ENCODE measurements around the gene MORN4. TPM values are rescaled to one million over a fixed set of nuclear protein-coding genes. Genes with fewer than 3 reads are reported as not detected.

The MORN4 gene
- total and polyA plus RNA-seq, 7 donors, result 1.8 to 5.6 (median 3.9) TPM

DNA sequence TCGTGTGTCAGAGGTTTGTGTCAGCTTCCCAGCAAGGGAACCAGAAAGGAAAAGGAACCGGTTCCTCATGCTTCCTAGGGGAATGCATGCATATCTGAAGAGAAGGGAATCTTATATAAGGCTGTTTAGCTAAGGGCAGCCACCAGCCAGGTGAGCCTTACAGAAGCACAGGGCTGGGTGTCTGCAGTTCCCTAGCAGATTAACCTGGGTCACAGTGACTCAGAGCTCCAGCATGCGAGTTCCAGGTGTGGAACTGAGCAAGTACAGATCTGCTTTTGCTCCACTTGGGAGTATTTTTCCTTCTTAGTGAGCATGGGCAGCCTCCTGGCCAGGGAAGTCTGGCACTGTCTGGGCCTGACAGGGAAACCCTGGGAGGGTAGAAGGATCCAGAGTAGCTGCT is 61.7 kb downstream of the MORN4 start:
- H3K4me3 ChIP-seq, result peak overlapping the region; percentile 66
- intact Hi-C loops (cut with DNase I), result loop anchor here (1.0 to 5.0 kb wide), 2 partner anchors 36 to 41 kb away; no protein-coding TSS in a partner anchor
- TF ChIP-seq, protein P1, sequence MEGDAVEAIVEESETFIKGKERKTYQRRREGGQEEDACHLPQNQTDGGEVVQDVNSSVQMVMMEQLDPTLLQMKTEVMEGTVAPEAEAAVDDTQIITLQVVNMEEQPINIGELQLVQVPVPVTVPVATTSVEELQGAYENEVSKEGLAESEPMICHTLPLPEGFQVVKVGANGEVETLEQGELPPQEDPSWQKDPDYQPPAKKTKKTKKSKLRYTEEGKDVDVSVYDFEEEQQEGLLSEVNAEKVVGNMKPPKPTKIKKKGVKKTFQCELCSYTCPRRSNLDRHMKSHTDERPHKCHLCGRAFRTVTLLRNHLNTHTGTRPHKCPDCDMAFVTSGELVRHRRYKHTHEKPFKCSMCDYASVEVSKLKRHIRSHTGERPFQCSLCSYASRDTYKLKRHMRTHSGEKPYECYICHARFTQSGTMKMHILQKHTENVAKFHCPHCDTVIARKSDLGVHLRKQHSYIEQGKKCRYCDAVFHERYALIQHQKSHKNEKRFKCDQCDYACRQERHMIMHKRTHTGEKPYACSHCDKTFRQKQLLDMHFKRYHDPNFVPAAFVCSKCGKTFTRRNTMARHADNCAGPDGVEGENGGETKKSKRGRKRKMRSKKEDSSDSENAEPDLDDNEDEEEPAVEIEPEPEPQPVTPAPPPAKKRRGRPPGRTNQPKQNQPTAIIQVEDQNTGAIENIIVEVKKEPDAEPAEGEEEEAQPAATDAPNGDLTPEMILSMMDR (IDR thresholded peaks at IDR 0.05), result no peak
- DNase-seq (peak in 1 of 2 donors; percentile 6), ATAC-seq (peak in 1 of 4 donors; percentile 2)
- H3K4me1 ChIP-seq, result peaks cover 47% of the 10 kb centered on the region
- H3K36me3 ChIP-seq (ENCODE audit: insufficient read depth in 1 of 2, low read depth in 1 of 2), result peaks cover 0 to 18% of the 10 kb centered on the region in 2 donors
- no peaks in the 10 kb centered on the region for H3K27me3 ChIP-seq (ENCODE audit: insufficient read depth in 3 of 3, low read length in 2 of 3)
- peak overlapping the region; percentile 89 for H3K27ac ChIP-seq
- 33 to 53% (median 35%) methylated on average over 3 of the region's 3 CpGs for WGBS, 3 donors
- no peaks in the 10 kb centered on the region for H3K9me3 ChIP-seq

DNA sequence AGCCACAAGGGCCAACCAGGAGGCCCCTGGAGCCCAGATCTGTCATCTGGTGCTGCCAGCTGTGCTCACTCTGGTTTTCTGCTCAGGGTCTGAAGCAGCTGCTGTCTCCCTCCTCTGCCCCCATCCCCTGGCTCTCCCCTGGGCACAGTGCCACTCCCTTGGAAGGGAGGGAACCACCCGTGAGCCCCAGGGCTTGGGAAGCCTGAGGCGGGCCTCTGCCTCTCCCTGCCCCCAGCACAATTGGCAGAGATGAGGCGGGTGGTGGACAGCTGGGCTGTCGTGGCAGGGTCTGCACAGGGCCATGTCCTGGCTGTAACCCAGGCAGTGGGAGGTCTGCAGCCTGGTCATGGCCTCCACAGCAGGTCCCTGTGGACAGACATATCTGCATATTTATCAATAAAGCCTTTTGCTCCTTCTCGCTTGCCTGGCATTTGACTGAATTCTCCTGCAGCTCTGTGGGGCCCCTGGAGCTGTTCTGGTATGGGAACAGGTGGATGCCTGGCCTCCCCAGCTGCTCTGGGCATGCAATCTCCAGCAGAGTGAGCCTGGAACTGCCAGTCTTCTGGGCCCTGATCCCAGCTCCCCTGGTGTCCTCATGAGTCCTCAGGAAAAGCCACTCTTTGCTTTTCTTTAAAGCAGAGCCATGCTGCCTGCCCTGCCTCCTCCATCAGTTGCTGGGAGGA is 62.4 kb downstream of the MORN4 start:
- TF ChIP-seq, protein P1 (IDR thresholded peaks at IDR 0.05), result no peak
- peaks cover 47% of the 10 kb centered on the region for H3K4me1 ChIP-seq
- intact Hi-C loops (cut with DNase I), result loop anchor here in 1 of 2 donors (5.0 kb wide), 1 partner anchor 36 kb away; no protein-coding TSS in a partner anchor
- H3K27ac ChIP-seq, result peak overlapping the region; percentile 89
- DNase-seq (peak; percentile 56 to 81), ATAC-seq (peak; percentile 42 to 57 (median 54))
- H3K4me3 ChIP-seq, result peak overlapping the region; percentile 6
- peaks cover 0 to 18% of the 10 kb centered on the region in 2 donors for H3K36me3 ChIP-seq (ENCODE audit: insufficient read depth in 1 of 2, low read depth in 1 of 2)
- no peaks in the 10 kb centered on the region for H3K27me3 ChIP-seq (ENCODE audit: insufficient read depth in 3 of 3, low read length in 2 of 3)
- H3K9me3 ChIP-seq, result no peaks in the 10 kb centered on the region
- WGBS, 3 donors, result 19 to 29% (median 25%) methylated on average over 5 of the region's 5 CpGs

DNA sequence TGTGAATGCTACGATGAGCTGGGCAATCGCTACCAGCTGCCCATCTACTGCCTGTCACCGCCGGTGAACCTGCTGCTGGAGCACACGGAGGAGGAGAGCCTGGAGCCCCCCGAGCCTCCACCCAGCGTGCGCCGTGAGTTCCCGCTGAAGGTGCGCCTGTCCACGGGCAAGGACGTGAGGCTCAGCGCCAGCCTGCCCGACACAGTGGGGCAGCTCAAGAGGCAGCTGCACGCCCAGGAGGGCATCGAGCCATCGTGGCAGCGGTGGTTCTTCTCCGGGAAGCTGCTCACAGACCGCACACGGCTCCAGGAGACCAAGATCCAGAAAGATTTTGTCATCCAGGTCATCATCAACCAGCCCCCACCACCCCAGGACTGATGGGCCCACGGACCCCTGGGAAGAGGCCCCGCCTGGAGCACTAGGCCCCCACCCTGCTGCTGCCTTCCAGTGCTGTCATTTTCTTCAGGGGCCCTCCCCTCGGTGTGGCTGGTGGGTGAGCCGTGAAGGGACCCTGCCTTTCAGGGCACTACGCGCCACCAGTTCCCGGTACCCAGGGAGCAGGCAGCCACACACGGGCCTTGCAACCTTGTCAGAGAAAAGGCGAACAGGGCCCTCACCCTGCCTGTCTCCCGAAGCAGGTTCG is 63.0 kb downstream of the MORN4 start:
- peak overlapping the region; percentile 89 for H3K27ac ChIP-seq
- WGBS, 3 donors, result 32 to 53% (median 35%) methylated on average over 33 of the region's 33 CpGs
- intact Hi-C loops (cut with DNase I), result loop anchor here in 1 of 2 donors (5.0 kb wide), 1 partner anchor 37 kb away; no protein-coding TSS in a partner anchor

DNA sequence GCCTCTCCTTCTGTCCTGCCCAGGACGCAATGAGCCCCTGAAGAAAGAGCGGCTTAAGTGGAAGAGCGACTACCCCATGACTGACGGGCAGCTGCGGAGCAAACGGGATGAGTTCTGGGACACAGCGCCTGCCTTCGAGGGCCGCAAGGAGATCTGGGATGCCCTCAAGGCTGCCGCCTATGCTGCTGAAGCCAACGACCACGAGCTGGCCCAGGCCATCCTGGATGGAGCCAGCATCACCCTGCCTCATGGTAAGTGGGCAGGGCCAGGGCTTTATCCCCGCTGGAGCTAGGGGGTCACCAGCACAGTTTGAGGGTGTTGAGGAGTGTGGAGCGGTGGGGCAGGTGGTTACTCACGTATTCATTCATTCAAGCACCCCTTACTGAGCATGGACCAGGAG is 65.4 kb downstream of the MORN4 start:
- Histone ChIP-seq H3K27ac (no peak overlapping the region), H3K27me3 (ENCODE audit: insufficient read depth in 3 of 3, low read length in 2 of 3) (no peaks in the 10 kb centered on the region), H3K4me3 (no peak overlapping the region), H3K9me3 (no peaks in the 10 kb centered on the region), H3K4me1 (peaks cover 38% of the 10 kb centered on the region), H3K36me3 (ENCODE audit: insufficient read depth in 1 of 2, low read depth in 1 of 2) (peaks cover 0 to 18% of the 10 kb centered on the region in 2 donors)
- ATAC-seq, result no peak
- peak in 1 of 2 donors; percentile 45 for DNase-seq
- TF ChIP-seq, protein P1 (IDR thresholded peaks at IDR 0.05), result no peak
- WGBS, 3 donors, result 90 to 97% (median 94%) methylated on average over 15 of the region's 15 CpGs
- intact Hi-C loops (cut with DNase I), result no loop called here

More for the DNA sequence above, 63.0 kb downstream of the MORN4 start:
- H3K36me3 ChIP-seq (ENCODE audit: insufficient read depth in 1 of 2, low read depth in 1 of 2), result peaks cover 0 to 18% of the 10 kb centered on the region in 2 donors
- peaks cover 42% of the 10 kb centered on the region for H3K4me1 ChIP-seq
- no peaks in the 10 kb centered on the region for H3K9me3 ChIP-seq
- H3K27me3 ChIP-seq (ENCODE audit: insufficient read depth in 3 of 3, low read length in 2 of 3), result no peaks in the 10 kb centered on the region
- TF ChIP-seq, protein P1 (IDR thresholded peaks at IDR 0.05), result no peak
- peak; percentile 51 to 78 for DNase-seq
- H3K4me3 ChIP-seq, result peak overlapping the region; percentile 6
- ATAC-seq, result peak in 3 of 4 donors; percentile 6 to 26 (median 19)
